ENCODE results near the gene POLR3E.
"Not testable (repeated sequence)": the region's sequence is repeated elsewhere in the genome, so short reads cannot be mapped to it uniquely, and the experiment has no call there.

GRCh38 chr16:22368200-22368826 is 71.1 kb downstream of the POLR3E start:
- not testable (repeated sequence) for TF ChIP-seq CTCF (IDR thresholded peaks at IDR 0.05; ENCODE audit: insufficient read depth, low read depth, low read length); EZH2 (IDR thresholded peaks at IDR 0.05; ENCODE audit: insufficient read depth, low read length)

All from astrocyte (in vitro differentiated cells and primary cell).